K562 (cell line): Measurements from ENCODE around the gene ATOH8. TPM values are rescaled to one million over a fixed set of nuclear protein-coding genes. Genes with fewer than 3 reads are reported as not detected.

Experiments used
- ATAC-seq: fragments of 200-7000 bp; cut with Tn5 transposase; 3 replicates; pipeline ENCODE4 v1.9.1; 2020; ENCODE audit warnings: moderate library complexity
- BruUV-seq: library from RNA; stranded (reverse); fragments of 400-500 nt; replicated peaks from 2 replicates; lab custom pipeline; 2021; lab: Mats Ljungman, UMichigan
- CTCF ChIA-PET: fragments of 300-600 bp; formaldehyde crosslinking; extraction: SDS; loops from one replicate; lab custom pipeline; 2021; ENCODE audit warnings: low intra/inter-chr PET ratio; lab: Yijun Ruan, JAX
- POLR2A ChIA-PET: fragments of 300-600, 350-650 bp; sonication (Branson Sonifier 250); formaldehyde crosslinking; extraction: SDS; loops from one replicate; lab custom pipeline; 2021; ENCODE audit warnings: antibody characterized with exemption, inconsistent platforms; lab: Yijun Ruan, JAX
- DNase-seq, 4 experiments: peaks; one replicate each; pipeline versions ENCODE4 v3.0.0 to v3.0.0-alpha.2; 2011 to 2018; ENCODE audit warnings: low spot score in 3 of 4, mixed read lengths in 3 of 4; ENCODE audit errors: extremely low read depth in 1 of 4
- FAIRE-seq: peaks from 2 replicates; lab custom pipeline; 2011; peaks lifted over from hg19 to GRCh38; lab: Jason Lieb, UNC
- H2AFZ ChIP-seq: 2 replicates; pipeline ENCODE4 v1.6.0; 2011; ENCODE audit warnings: low read depth, low read length, control low read depth, inconsistent platforms
- H3K27ac ChIP-seq: fragments of 200-600 bp; 3 replicates; pipeline ENCODE4 v1.8.0; 2011; ENCODE audit warnings: low read depth, mild to moderate bottlenecking, control low read depth, inconsistent platforms, low read length, moderate library complexity, mixed read lengths; ENCODE audit errors: extremely low read depth
- H3K27me3 ChIP-seq, 2 experiments: fragments of 300-600 bp in 1 of 2; 2 replicates in 1 of 2; 3 replicates in 1 of 2; pipeline versions ENCODE4 v1.6.0 to v1.8.0; 2011; ENCODE audit warnings: inconsistent platforms in 2 of 2, low read length in 2 of 2, mild to moderate bottlenecking in 1 of 2, mixed read lengths in 1 of 2, moderate library complexity in 1 of 2; ENCODE audit not compliant: control insufficient read depth in 2 of 2, insufficient read depth in 2 of 2
- H3K36me3 ChIP-seq: fragments of 300-600 bp; 3 replicates; pipeline ENCODE4 v1.8.0; 2011; ENCODE audit warnings: mild to moderate bottlenecking, low read length, inconsistent platforms; ENCODE audit not compliant: control insufficient read depth, insufficient read depth
- H3K4me1 ChIP-seq, 2 experiments: fragments of 200-600 bp in 1 of 2; replicated peaks in 1 of 2; 2 replicates in 1 of 2; 3 replicates in 1 of 2; pipeline versions ENCODE4 v1.5.1 to v1.8.0; 2011; ENCODE audit warnings: inconsistent platforms in 2 of 2, low read length in 2 of 2, mild to moderate bottlenecking in 1 of 2, mixed read lengths in 1 of 2, moderate library complexity in 1 of 2; ENCODE audit not compliant: control insufficient read depth in 2 of 2, insufficient read depth in 2 of 2
- H3K4me2 ChIP-seq: 2 replicates; pipeline ENCODE4 v1.6.1; 2011; ENCODE audit warnings: low read length, control low read depth, inconsistent platforms, mixed read lengths; ENCODE audit not compliant: insufficient read depth
- H3K4me3 ChIP-seq: fragments of 200-600 bp; sonication (generic), shearing (Covaris generic); 2 replicates; pipeline ENCODE4 v1.5.1; 2016; ENCODE audit warnings: control low read depth, inconsistent platforms
- H3K79me2 ChIP-seq: fragments of 200-600 bp; 3 replicates; pipeline ENCODE4 v1.8.0; 2011; ENCODE audit warnings: low read length, inconsistent platforms; ENCODE audit not compliant: control insufficient read depth, insufficient read depth
- H3K9ac ChIP-seq, 2 experiments: 2 replicates each; pipeline versions ENCODE4 v1.6.0 to v1.6.1; 2011; ENCODE audit warnings: low read depth in 2 of 2, low read length in 2 of 2, control low read depth in 1 of 2, inconsistent platforms in 1 of 2, mild to moderate bottlenecking in 1 of 2, mixed read lengths in 1 of 2; ENCODE audit not compliant: insufficient read depth in 1 of 2
- H3K9me1 ChIP-seq: one replicate; pipeline ENCODE4 v1.6.0; 2011; ENCODE audit warnings: inconsistent platforms, mild to moderate bottlenecking, low read length, moderate library complexity; ENCODE audit not compliant: control insufficient read depth, insufficient read depth
- H3K9me3 ChIP-seq: replicated peaks from 2 replicates; pipeline ENCODE4 v1.5.1; 2011; ENCODE audit warnings: low read depth, low read length, inconsistent platforms; ENCODE audit not compliant: control insufficient read depth, insufficient read depth
- H4K20me1 ChIP-seq: replicated peaks from 2 replicates; pipeline ENCODE4 v1.6.1; 2011; ENCODE audit warnings: low read length, inconsistent platforms, mixed read lengths; ENCODE audit not compliant: control insufficient read depth, insufficient read depth
- CEBPB ChIP-seq: fragments of 450-650 bp; IDR thresholded peaks from 2 replicates; pipeline ENCODE4 v1.6.1; 2016; ENCODE audit warnings: missing genetic modification characterization, missing compliant biosample characterization
- CEBPG ChIP-seq, 3 experiments: fragments of 200-800 bp in 1 of 3; sonication (Bioruptor generic) in 1 of 3; sonication (generic) in 1 of 3; formaldehyde crosslinking in 1 of 3; IDR thresholded peaks in 2 of 3; conservative IDR thresholded peaks in 1 of 3; 2 replicates each; pipeline versions ENCODE4 v1.6.1 to v1.8.0; 2016 to 2022; ENCODE audit warnings: missing compliant biosample characterization in 2 of 3, missing genetic modification characterization in 2 of 3, mild to moderate bottlenecking in 1 of 3, missing genetic modification reagents in 1 of 3
- MAFF ChIP-seq: IDR thresholded peaks from 2 replicates; pipeline ENCODE4 v1.6.1; 2012; ENCODE audit warnings: low read length, improper control_type of control experiment
- ZHX1 ChIP-seq: fragments of 150-350 bp; conservative IDR thresholded peaks from 2 replicates; pipeline ENCODE4 v1.6.1; 2014; ENCODE audit warnings: low read length
- WGBS: fragments of 100-300 bp; shearing (Covaris generic); methylation state at CpG from one replicate; pipeline ENCODE4 v1.1.6; 2016; ENCODE audit warnings: low coverage, mixed read lengths; ENCODE audit not compliant: insufficient coverage; ENCODE audit errors: missing lambda C conversion rate; 5-methylcytosine and 5-hydroxymethylcytosine counted together
- in situ Hi-C: fragments of 300-500 bp; cut with MboI; formaldehyde crosslinking; loops from 4 replicates; pipeline ENCODE4 v1.15.0; 2018; ENCODE audit warnings: inconsistent platforms, mixed read lengths
- intact Hi-C: fragments of 100-400 bp; cut with micrococcal nuclease; formaldehyde crosslinking; loops from 2 replicates; pipeline ENCODE4 v1.14.2; 2022
- polyA plus RNA-seq, 8 experiments: library from polyadenylated mRNA; depleted of rRNA in 4 of 8; stranded (reverse) in 5 of 8; unstranded in 3 of 8; fragments of >200 nt; fragmentation: Nextera tagmentation in 2 of 8; fragmentation: Illumina TruSeq in 1 of 8; extraction: Ambion mirVana in 2 of 8; extraction: Trizol in 1 of 8; gene quantifications; 2 replicates each; pipeline versions ENCODE4 v1.2.1 to v1.2.3, GENCODE V29; 2011 to 2014; ENCODE audit warnings: inconsistent platforms in 1 of 8, missing spikeins in 1 of 8
- total RNA-seq, 7 experiments: library from RNA; depleted of rRNA in 6 of 7; stranded (reverse); fragments of >200 nt in 6 of 7; fragmentation: Illumina TruSeq in 2 of 7; extraction: Trizol in 2 of 7; gene quantifications; 2 replicates each; pipeline versions ENCODE4 v1.2.1 to v1.2.3, GENCODE V29; 2011 to 2021; ENCODE audit warnings: low replicate concordance in 1 of 7

ATOH8 gene
- total and polyA plus RNA-seq, 9 of the 15 experiments (the other 6 are each of a cell fraction or from before 2014, with no cell fraction given) = not detected

- Histone ChIP-seq H3K9ac (no peak overlapping the region), H3K9me3 (no peaks in the 10 kb centered on the region), H3K27ac (no peak overlapping the region), H2AFZ (no peak overlapping the region), H3K27me3 (peaks cover 13 to 14% of the 10 kb centered on the region in 2 experiments; a peak in 4 of 5 replicates), H3K4me1 (peaks cover 0 to 6% of the 10 kb centered on the region in 2 experiments; a peak in 2 of 5 replicates), H3K4me2 (no peak overlapping the region), H4K20me1 (peaks cover 9% of the 10 kb centered on the region), H3K9me1 (no peaks in the 10 kb centered on the region), H3K4me3 (no peak overlapping the region), H3K79me2 (no peaks in the 10 kb centered on the region), H3K36me3 (no peaks in the 10 kb centered on the region)
- TF ChIP-seq CEBPB (tag) = peak; percentile 59
- TF ChIP-seq ZHX1 = no peak
- TF ChIP-seq MAFF = no peak
- no peak for TF ChIP-seq CEBPG (CRISPR knock-in tag; IDR thresholded peaks at IDR 0.05)
- TF ChIP-seq CEBPG (tag; conservative IDR thresholded peaks at IDR 0.05 in 1 of 2, IDR thresholded peaks at IDR 0.05 in 1 of 2) = peak; percentile 54 to 64; a peak in 3 of 4 replicates
- 2% methylated on average over 4 of the region's 4 CpGs for WGBS
- ChIA-PET POLR2A (interaction anchor here (0.6 kb wide), 1 partner anchor 12 kb away, joined by 3 read pairs; no protein-coding TSS in a partner anchor), CTCF (no interaction called here)
- ATAC-seq (no peak), DNase-seq (no peak), FAIRE-seq (no peak)
- BruUV-seq = no TSS peak
- in situ Hi-C loops (no loop called here), intact Hi-C loops (no loop called here)
Observed at GRCh38 chr2:85806358-85807118, 52.7 kb downstream of the ATOH8 start.
